GM12878 (cell line): ENCODE measurements around the gene ZNF771. TPM values are rescaled to one million over a fixed set of nuclear protein-coding genes. Genes with fewer than 3 reads are reported as not detected.

Experiments
- BCLAF1 ChIP-seq: fragments of 450-650 bp; IDR thresholded peaks from 2 replicates; pipeline ENCODE4 v1.6.1; 2017; ENCODE audit warnings: antibody characterized with exemption, mild to moderate bottlenecking, moderate library complexity
- CHD4 ChIP-seq: fragments of 200-600 bp; sonication (generic); IDR thresholded peaks from 2 replicates; pipeline ENCODE4 v1.6.1; 2016; ENCODE audit warnings: mild to moderate bottlenecking
- EGR1 ChIP-seq, 2 experiments: IDR thresholded peaks; 1 replicate in 1 of 2; 2 replicates in 1 of 2; pipeline ENCODE4 v1.6.1; 2011 to 2012; ENCODE audit warnings: low read depth in 2 of 2, low read length in 2 of 2, borderline replicate concordance in 1 of 2, mild to moderate bottlenecking in 1 of 2, moderate library complexity in 1 of 2
- MTA3 ChIP-seq: IDR thresholded peaks from 2 replicates; pipeline ENCODE4 v1.6.1; 2012; ENCODE audit warnings: low read length, inconsistent platforms, borderline replicate concordance
- NFIC ChIP-seq: IDR thresholded peaks from 2 replicates; pipeline ENCODE4 v1.6.1; 2012; ENCODE audit warnings: low read depth, mild to moderate bottlenecking, inconsistent platforms, low read length, moderate library complexity
- NFYB ChIP-seq: IDR thresholded peaks from 2 replicates; pipeline ENCODE4 v1.6.1; 2011; ENCODE audit warnings: low read depth, mild to moderate bottlenecking, low read length, improper control_type of control experiment, moderate library complexity; ENCODE audit not compliant: insufficient read depth
- NR2F1 ChIP-seq: fragments of 450-650 bp; conservative IDR thresholded peaks from 2 replicates; pipeline ENCODE4 v1.6.1; 2017; ENCODE audit warnings: mild to moderate bottlenecking
- NRF1 ChIP-seq: conservative IDR thresholded peaks from 2 replicates; pipeline ENCODE4 v1.6.1; 2011; ENCODE audit warnings: mild to moderate bottlenecking, low read depth, low read length, improper control_type of control experiment
- RFX5 ChIP-seq: IDR thresholded peaks from 2 replicates; pipeline ENCODE4 v1.6.1; 2011; ENCODE audit warnings: low read depth, low read length, improper control_type of control experiment
- SREBF2 ChIP-seq: IDR thresholded peaks from 2 replicates; pipeline ENCODE4 v1.6.1; 2012; ENCODE audit warnings: mild to moderate bottlenecking, low read length
- SUZ12 ChIP-seq: fragments of 200-600 bp; sonication (generic); IDR thresholded peaks from one replicate; pipeline ENCODE4 v1.6.1; 2018; ENCODE audit warnings: antibody characterized with exemption, mild to moderate bottlenecking; ENCODE audit not compliant: unreplicated experiment
- TAF1 ChIP-seq: IDR thresholded peaks from 2 replicates; pipeline ENCODE4 v1.6.1; 2011; ENCODE audit warnings: mild to moderate bottlenecking, low read depth, low read length, borderline replicate concordance
- polyA plus RNA-seq, 11 experiments: library from polyadenylated mRNA; depleted of rRNA in 4 of 11; unstranded in 6 of 11; stranded (reverse) in 5 of 11; fragments of >200 nt; fragmentation: Nextera tagmentation in 4 of 11; fragmentation: Illumina TruSeq in 1 of 11; extraction: Ambion mirVana in 4 of 11; extraction: Trizol in 1 of 11; gene quantifications; 1 replicate in 1 of 11; 2 replicates in 10 of 11; pipeline versions ENCODE4 v1.2.1 to v1.2.3, GENCODE V29; 2011 to 2016; ENCODE audit warnings: inconsistent platforms in 2 of 11, missing spikeins in 2 of 11, low read depth in 1 of 11
- total RNA-seq, 4 experiments: library from RNA; depleted of rRNA in 3 of 4; stranded (reverse); fragments of >200 nt in 3 of 4; fragmentation: Illumina TruSeq in 1 of 4; extraction: Trizol in 1 of 4; gene quantifications; 2 replicates each; pipeline versions ENCODE4 v1.2.1 to v1.2.3, GENCODE V29; 2013 to 2021
- TF ChIP-seq, protein P1 (sequence below): IDR thresholded peaks from 2 replicates; pipeline ENCODE4 v1.6.1; 2012; ENCODE audit warnings: improper control_type of control experiment, low read depth, low read length; ENCODE audit not compliant: insufficient replicate concordance
- TF ChIP-seq, protein P2 (sequence below): IDR thresholded peaks from 2 replicates; pipeline ENCODE4 v1.6.1; 2012; ENCODE audit warnings: low read length, inconsistent platforms
- TF ChIP-seq, protein P3 (sequence below): fragments of 450-650 bp; IDR thresholded peaks from 2 replicates; pipeline ENCODE4 v1.6.1; 2018; ENCODE audit warnings: mild to moderate bottlenecking, low read depth, moderate library complexity; ENCODE audit not compliant: partially characterized antibody

Gene ZNF771
- total and polyA plus RNA-seq, 10 of the 15 experiments (the other 5 are each of a cell fraction or from before 2014, with no cell fraction given): 0.98 to 7.6 (median 3.7) TPM

DNA sequence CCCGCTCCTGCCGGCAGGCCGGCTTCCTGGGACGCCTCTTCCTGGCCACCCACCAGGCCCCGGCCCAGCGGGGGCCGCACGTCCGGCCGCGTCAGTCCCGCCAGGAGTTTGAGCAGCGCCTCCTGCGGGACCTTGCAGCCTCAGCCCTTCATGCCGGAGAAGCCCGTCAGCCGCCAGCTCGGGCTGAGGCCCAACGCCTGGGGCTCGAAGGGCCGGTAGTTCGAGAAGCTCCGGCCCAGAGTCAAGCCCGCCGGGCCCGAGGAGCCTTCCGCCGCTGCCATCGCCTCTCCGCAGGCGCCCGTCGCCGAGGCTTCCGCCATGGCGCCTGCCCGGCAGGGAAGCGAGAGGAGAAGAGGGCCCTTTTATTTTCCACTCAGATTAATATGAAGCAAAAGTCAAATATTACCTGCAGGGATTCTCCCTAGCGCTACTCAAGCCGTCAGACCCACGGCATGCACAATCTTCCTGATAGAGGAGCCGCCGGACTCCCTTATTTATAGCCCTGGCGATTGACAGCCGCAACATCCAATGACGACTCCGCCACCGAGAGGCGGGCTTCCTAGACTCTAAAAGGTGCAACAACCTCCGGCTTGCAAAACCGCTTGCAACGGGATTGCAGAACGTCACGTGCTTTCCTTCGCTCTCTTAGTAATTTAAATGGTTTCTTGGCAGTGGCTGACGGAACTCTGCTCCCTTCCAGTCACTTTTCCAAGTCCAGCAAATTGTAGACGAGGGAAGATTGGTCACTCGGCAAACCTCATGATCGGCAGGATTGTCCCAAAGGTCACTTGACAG is 38.2 kb downstream of the ZNF771 start, which contains the start of gene SEPHS2 (continued):
- peak; percentile 59 for TF ChIP-seq NR2F1
- TF ChIP-seq, protein P1, sequence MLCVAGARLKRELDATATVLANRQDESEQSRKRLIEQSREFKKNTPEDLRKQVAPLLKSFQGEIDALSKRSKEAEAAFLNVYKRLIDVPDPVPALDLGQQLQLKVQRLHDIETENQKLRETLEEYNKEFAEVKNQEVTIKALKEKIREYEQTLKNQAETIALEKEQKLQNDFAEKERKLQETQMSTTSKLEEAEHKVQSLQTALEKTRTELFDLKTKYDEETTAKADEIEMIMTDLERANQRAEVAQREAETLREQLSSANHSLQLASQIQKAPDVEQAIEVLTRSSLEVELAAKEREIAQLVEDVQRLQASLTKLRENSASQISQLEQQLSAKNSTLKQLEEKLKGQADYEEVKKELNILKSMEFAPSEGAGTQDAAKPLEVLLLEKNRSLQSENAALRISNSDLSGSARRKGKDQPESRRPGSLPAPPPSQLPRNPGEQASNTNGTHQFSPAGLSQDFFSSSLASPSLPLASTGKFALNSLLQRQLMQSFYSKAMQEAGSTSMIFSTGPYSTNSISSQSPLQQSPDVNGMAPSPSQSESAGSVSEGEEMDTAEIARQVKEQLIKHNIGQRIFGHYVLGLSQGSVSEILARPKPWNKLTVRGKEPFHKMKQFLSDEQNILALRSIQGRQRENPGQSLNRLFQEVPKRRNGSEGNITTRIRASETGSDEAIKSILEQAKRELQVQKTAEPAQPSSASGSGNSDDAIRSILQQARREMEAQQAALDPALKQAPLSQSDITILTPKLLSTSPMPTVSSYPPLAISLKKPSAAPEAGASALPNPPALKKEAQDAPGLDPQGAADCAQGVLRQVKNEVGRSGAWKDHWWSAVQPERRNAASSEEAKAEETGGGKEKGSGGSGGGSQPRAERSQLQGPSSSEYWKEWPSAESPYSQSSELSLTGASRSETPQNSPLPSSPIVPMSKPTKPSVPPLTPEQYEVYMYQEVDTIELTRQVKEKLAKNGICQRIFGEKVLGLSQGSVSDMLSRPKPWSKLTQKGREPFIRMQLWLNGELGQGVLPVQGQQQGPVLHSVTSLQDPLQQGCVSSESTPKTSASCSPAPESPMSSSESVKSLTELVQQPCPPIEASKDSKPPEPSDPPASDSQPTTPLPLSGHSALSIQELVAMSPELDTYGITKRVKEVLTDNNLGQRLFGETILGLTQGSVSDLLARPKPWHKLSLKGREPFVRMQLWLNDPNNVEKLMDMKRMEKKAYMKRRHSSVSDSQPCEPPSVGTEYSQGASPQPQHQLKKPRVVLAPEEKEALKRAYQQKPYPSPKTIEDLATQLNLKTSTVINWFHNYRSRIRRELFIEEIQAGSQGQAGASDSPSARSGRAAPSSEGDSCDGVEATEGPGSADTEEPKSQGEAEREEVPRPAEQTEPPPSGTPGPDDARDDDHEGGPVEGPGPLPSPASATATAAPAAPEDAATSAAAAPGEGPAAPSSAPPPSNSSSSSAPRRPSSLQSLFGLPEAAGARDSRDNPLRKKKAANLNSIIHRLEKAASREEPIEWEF: no peak
- TF ChIP-seq EGR1 (IDR thresholded peaks at IDR 0.05; ENCODE audit: borderline replicate concordance in 1 of 2, low read depth in 2 of 2, low read length in 2 of 2): peak in 1 of 2 experiments; percentile 60; a peak in 1 of 3 replicates
- TF ChIP-seq, protein P2, sequence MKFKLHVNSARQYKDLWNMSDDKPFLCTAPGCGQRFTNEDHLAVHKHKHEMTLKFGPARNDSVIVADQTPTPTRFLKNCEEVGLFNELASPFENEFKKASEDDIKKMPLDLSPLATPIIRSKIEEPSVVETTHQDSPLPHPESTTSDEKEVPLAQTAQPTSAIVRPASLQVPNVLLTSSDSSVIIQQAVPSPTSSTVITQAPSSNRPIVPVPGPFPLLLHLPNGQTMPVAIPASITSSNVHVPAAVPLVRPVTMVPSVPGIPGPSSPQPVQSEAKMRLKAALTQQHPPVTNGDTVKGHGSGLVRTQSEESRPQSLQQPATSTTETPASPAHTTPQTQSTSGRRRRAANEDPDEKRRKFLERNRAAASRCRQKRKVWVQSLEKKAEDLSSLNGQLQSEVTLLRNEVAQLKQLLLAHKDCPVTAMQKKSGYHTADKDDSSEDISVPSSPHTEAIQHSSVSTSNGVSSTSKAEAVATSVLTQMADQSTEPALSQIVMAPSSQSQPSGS: no peak
- no peak for TF ChIP-seq CHD4
- TF ChIP-seq NRF1: no peak
- TF ChIP-seq TAF1: peak; percentile 38; the same call in 1 of the 2 replicates
- no peak for TF ChIP-seq RFX5
- no peak for TF ChIP-seq BCLAF1
- 0 out of 2 replicates have a peak, but pooled peaks have one; percentile 70 for TF ChIP-seq MTA3
- no peak for TF ChIP-seq SUZ12
- TF ChIP-seq SREBF2: no peak
- TF ChIP-seq NFIC: peak; percentile 50; the same call in 1 of the 2 replicates
- TF ChIP-seq, protein P3, sequence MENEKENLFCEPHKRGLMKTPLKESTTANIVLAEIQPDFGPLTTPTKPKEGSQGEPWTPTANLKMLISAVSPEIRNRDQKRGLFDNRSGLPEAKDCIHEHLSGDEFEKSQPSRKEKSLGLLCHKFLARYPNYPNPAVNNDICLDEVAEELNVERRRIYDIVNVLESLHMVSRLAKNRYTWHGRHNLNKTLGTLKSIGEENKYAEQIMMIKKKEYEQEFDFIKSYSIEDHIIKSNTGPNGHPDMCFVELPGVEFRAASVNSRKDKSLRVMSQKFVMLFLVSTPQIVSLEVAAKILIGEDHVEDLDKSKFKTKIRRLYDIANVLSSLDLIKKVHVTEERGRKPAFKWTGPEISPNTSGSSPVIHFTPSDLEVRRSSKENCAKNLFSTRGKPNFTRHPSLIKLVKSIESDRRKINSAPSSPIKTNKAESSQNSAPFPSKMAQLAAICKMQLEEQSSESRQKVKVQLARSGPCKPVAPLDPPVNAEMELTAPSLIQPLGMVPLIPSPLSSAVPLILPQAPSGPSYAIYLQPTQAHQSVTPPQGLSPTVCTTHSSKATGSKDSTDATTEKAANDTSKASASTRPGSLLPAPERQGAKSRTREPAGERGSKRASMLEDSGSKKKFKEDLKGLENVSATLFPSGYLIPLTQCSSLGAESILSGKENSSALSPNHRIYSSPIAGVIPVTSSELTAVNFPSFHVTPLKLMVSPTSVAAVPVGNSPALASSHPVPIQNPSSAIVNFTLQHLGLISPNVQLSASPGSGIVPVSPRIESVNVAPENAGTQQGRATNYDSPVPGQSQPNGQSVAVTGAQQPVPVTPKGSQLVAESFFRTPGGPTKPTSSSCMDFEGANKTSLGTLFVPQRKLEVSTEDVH: no peak
- peak; percentile 95 for TF ChIP-seq NFYB
